SK-MEL-5 (cell line): Measurements from ENCODE around the gene YTHDC2. TPM values are rescaled to one million over a fixed set of nuclear protein-coding genes. Genes with fewer than 3 reads are reported as not detected.
A peak's percentile ranks its signal among the peaks of the same experiment; 100 is the strongest.

ENCODE experiments used
- DNase-seq: peaks from one replicate; pipeline ENCODE4 v3.0.0-alpha.2; 2016; ENCODE audit warnings: low read depth, low spot score
- in situ Hi-C: cut with HindIII; loops from 2 replicates; pipeline ENCODE4 v1.10.0; 2016; ENCODE audit warnings: low sequenced_read_pairs, high pct_unique_total_duplicates, low pct_unique_long_range_greater_than_20kb
- total RNA-seq: library from RNA; depleted of rRNA; stranded (reverse); fragments of >200 nt; shearing (Covaris generic); gene quantifications from 2 replicates; pipeline ENCODE4 v1.2.3, GENCODE V29; 2014

YTHDC2 gene
- total RNA-seq, 1 experiment from 2014 or later = 15.3 TPM

DNA sequence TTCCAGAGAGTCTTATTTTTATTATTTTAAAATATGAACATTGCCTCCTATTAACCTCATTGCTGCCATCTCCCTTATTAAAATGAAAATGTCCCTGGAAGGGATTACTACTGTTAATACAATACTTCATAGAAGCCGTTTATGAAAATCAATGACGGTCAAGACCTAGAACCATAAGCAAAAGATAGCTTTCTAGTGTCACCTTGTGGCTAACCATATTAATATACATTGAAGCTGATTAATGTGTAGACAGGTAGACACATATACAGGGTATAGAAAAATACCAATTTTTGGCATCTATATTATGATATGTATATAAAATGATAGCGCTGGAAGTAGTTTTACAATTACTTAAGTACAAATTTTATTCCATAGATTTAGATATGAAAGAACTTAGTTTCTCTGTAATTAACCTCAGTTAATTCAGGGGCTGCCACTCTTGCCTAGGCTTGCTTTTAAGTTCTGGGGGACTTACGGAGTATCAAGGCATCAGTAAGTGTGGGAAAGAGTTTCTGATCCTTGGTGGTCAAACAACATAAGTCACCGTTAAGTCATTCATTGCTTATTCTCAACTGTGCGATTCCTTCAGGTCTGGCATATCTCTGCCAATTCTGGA lies 2.5 kb upstream of the YTHDC2 start:
- peak; percentile 75 for DNase-seq
- in situ Hi-C loops = no loop called here

DNA sequence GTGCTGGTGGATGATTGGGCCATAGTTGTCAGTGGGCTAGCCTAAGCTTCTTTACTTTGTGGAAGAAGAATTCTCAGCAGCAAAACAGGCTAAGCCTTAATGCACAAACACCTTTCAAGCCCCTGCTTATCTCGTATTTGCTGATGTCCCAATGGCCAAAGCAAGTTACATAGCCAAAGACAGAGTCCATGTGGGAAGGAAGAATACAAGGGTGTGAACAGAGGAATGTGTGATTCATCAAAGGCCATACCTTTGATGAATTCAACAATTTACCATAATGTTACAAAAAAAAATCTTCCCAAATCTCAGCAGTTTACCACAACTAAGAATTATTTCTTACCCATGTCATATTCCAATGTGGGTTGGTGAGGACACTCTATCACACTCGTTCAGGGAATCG lies 1.2 kb upstream of the YTHDC2 start:
- no peak for DNase-seq
- in situ Hi-C loops = no loop called here

DNA sequence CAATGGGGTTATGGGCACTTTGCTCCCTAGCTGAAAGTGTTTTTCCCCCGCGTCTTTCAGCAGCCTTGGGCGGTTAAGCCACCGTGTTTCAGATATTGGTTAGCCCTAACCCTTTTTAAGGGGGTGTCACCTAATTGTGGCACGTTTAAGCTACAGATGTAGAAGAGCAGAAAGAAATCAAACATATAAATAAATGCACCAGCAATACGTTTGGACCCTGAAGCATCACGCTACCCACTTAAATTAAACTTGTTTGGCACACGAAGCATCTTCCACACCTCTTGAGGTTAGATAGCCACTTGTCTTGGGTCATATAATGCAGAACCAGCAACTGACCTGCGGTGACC lies 768 bp downstream of the YTHDC2 start:
- DNase-seq = no peak
- in situ Hi-C loops = no loop called here

DNA sequence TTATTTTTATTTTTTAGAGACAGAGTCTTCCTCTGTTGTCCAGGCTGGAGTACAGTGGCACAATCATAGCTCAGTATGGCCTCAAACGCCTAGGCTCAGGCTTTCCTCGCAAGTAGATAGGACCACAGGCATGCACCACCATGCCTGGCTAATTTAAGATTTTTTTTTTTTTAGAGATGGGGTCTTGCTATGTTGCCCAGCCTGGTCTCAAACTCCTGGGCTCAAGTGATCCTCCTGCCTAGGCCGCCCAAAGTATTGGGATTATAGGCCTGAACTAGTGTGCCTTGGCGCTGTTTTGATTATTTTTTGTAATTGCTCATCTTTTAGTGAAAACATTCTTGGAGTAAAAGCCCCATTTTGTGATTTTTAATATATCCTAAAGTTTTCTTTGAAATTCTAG lies 5.4 kb downstream of the YTHDC2 start:
- in situ Hi-C loops = no loop called here
- no peak for DNase-seq

DNA sequence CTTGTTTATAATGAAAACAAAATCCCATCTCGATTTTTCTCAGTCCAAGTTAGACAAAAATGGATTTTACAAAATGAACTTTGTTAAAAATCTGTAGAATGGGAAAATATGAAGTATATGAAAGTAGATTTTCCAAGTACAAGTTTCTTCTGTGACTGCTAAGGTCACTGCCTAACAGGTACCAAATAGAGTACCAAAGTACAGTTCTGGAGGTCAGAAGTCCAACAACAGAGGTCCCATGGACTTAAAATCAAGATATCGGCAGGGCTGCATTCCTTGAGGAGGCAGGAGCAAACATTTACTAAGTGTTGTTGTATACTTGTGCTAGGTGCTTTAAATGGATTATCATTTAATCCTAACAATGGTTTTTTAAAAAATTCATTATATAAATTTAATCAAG lies 5.9 kb downstream of the YTHDC2 start:
- no peak for DNase-seq
- in situ Hi-C loops = no loop called here

DNA sequence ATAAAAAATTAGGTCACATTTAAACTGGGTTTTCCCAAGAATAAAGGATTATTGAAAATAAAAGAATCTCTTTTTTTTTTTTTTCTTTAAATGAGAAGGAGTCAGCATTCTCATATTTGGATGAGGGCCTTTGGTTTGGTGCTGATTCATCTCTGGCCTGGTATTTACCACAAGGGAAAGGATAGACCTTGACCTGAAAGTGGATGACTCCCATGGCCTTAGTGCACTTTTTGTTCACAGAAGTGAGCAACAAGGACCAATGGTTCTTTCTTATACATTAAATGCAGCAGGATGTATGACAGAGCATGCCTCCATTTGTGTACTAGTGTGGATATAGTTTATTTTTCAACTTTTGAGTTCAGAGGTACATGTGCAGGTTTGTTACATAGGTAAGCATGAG lies 6.9 kb downstream of the YTHDC2 start:
- no peak for DNase-seq
- in situ Hi-C loops = no loop called here

DNA sequence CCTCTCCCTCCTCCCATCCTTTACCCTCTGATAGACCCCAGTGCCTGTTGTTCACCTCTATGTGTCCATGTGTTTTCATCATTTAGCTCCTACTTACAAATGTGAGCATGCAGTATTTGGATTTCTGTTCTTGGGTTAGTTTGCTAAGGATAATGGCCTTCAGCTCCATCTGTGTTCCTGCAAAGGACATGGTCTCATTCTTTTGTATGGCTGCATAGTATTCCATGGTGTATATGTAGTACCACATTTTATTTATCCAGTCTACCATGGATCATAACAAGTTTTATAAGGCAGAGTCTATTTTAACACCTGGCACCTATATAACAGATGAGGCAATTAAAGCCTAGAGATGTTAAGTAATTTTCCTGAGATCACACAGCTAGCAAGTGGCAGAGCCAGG lies 7.4 kb downstream of the YTHDC2 start:
- in situ Hi-C loops = no loop called here
- DNase-seq = no peak

DNA sequence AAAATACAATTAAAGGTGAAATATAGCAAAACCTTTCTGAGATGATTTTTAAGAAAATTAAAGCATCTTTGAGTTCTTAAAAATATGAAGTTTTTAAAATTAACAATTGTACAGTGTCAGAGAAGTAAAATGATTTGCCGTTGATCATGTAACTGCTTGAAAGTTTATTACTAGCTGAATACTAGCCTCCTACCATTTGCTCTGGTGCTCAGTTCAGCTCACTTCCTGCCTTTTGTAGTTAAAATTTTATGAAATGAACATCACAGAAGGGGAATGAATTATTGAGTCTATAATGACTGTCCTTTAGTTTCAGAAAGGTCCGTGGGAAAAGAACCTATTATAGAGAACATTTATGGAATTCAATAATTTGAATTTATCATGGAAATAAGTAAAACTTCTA lies 9.7 kb downstream of the YTHDC2 start:
- DNase-seq = no peak
- in situ Hi-C loops = no loop called here

DNA sequence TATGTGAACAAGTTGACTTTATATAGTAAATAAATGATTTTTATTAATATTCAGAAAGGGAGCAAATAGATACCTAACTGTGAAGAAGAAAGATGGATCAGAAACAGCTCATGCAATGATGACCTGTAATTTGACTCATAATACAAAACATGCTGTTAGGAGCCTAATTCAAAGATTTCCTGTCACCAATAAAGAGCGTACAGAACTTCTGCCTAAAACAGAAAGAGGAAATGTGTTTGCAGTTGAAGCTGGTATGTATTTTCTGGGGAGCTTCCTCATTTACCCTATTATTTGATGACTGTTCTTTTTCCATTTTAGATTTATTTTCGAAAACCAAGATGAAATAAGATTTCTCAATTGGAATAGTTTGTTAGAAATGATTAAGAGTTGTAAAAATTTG lies 11.4 kb downstream of the YTHDC2 start:
- DNase-seq = no peak
- in situ Hi-C loops = no loop called here

DNA sequence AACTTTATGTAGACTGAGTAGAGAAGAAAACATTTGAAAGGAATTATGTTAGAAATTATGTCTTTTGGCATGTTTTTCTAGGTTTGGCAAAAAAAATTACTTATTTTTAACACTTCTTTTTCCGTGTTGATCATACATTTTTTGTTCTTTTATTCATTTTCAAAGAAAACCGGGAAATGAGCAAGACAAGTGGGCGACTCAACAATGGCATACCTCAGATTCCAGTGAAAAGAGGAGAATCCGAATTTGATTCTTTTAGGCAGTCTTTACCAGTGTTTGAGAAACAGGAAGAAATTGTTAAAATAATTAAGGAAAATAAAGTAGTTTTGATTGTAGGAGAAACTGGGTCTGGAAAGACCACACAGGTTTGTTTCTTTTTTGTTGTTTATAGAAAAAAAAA lies 12.9 kb downstream of the YTHDC2 start:
- DNase-seq = no peak
- in situ Hi-C loops = no loop called here

DNA sequence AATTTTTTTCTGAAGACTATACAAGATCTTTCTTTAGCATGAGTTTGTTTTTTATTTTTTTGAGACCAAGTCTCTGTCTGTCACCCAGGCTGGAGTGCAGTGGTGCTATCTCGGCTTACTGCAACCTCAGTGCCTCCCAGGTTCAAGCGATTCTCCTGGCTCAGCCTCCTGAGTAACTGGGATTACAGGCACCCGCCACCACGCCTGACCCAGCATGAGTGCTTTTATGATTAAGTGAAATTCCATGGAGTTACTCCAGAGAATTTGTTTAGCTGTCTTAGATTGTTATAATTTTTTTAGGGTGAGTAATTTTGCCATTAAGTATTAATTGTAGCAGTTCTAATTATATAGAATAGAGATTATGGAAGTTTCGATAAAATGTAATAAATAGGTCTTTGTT lies 14.3 kb downstream of the YTHDC2 start:
- in situ Hi-C loops = no loop called here
- DNase-seq = no peak

DNA sequence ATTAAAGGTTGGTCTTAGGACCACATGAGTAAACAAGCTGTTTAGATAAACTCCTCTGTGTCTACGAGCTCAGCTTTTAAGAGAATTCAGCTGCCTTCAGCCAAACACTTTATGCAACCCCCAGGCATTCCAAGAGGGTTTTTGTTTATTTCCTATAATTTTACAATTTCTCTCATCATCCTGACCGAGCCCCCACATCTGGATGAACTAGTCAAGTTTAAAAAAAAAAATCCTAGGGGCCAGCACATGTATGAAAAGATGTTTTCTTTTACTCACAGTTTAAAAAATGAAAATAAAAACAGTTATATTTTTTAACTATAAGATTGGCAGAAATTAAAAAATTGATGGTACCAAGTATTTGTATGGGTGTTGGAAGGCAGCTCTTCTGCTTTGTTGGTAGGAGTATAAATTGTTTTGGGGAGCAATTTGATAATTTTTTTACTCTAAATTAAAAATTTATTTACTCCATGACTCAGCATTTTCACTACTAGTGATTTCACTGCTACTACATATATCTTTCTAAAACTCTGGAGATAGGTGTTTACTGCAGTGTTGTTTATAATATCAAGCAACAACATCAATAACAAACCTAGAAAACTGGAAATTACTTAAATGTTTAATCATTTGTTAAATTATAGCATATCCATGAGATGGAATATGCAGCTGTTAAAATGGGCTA lies 18.1 kb downstream of the YTHDC2 start:
- in situ Hi-C loops = no loop called here
- no peak for DNase-seq

DNA sequence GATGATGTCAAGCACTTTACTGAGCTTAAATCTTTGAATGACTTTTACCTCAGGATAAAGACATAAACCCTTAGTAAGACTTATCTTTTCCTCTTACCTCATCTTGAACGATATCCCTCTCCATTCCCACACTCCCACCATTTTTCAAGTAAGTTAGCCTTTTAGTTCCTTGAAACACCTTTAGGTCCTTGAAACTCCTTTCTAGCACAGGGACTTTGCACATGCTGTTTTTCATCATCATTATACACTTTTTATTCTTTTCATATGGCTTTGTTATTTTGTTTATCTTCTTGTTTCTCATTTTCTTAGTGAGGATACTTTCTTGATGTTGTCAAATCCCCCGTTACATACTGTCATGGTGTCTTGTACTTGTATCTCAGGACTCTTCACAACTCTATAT lies 24.8 kb downstream of the YTHDC2 start:
- in situ Hi-C loops = no loop called here
- no peak for DNase-seq

DNA sequence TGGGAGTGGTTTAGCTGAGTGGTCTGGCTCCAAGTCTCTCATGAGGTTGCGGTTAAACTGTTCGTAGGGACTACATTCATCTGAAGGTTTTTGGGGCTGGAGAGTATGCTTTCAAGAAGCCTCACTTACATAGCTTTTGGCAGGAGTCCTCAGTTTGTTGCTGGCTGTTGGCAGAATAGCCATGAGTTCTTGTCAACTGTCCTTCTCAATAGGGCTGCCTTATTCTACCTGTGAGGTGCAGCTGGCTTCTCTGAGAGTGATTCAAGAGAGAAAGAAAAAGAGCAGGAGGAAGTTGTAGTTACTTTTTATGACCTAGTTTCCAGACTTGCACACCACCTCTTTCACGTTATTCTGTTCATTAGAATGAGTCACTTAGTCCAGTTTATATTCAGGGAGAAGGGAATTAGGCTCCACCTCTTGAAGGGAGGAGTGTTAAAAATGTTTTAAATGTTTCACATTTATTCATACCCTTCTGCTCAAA lies 33.2 kb downstream of the YTHDC2 start:
- DNase-seq = no peak
- in situ Hi-C loops = no loop called here

DNA sequence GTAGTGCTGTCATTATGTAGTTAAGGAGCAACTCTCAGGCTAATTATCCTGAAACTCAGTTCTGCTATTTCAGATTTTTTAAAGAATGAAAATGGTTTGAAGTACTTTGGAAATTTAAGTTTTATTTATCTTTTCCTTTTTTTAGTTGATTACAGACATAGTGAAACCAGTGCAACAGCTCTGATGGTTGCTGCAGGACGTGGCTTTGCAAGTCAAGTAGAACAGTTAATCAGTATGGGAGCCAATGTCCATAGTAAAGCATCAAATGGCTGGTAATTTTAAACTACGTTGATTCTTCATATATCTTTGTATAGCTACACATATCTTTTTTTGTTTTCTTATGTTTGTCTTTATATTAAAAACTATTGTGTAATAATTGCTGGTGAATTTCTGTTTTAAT lies 34.9 kb downstream of the YTHDC2 start:
- DNase-seq = no peak
- in situ Hi-C loops = no loop called here

DNA sequence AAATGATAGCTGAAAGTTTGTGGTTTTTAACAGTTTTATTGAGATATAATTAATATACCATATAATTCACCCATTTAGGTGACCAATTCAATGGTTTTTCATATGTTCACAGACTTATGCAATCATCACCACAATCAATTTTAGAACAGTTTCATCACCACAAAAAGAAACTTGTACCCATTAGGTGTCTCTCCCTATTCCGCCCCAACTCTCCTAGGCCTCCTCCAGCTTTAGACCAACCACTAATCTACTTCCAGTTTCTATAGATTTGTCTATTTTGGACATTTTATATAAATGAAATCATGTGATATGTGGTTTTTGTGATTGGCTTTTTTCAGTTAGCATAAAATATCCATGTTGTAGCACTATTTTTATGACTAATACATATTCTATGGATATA lies 38.6 kb downstream of the YTHDC2 start:
- in situ Hi-C loops = no loop called here
- no peak for DNase-seq

DNA sequence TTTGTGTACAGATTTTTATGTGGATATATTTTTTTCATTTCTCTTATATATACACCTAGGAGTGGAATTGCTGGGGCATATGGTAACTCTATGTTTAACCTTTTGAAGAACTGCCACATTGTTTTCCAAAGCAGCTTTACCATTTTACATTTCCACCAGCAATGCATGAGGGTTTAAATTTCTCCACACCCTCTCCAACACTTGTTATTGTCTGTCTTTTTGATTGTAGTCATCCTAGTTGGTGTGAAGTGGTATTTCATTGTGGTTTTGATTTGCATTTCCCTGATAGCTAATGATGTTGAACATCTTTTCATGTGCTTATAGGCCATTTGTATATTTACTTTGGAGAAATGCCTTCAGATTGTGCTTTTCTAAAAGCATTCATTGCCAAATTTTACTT lies 39.1 kb downstream of the YTHDC2 start:
- in situ Hi-C loops = no loop called here
- no peak for DNase-seq

DNA sequence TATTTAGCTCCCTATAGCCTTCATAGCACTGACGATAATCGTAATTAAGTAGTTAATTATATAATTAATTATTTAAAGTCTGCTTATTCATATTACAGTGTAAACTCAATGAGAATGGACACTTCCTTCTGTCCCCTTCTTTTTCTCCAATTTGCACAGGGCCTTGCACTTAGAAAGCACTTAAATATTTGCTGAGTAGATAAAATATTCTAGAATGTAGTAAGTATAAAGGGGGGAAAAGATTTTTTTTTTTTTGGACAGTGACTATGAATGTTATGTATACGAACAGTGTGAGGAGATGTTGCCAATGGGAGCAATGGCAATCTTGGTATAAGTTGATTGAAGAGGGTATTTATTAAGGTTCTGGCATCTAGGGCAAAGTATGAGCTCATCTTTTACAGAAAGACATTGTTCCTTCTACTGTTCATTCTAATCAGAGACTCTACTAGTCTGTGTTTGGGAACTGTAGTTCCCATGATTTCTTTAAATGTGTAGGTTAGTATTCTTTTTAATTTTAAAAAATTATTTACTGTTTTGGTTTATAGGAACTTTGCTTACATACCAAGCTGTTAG lies 49.4 kb downstream of the YTHDC2 start:
- DNase-seq = no peak
- in situ Hi-C loops = no loop called here

DNA sequence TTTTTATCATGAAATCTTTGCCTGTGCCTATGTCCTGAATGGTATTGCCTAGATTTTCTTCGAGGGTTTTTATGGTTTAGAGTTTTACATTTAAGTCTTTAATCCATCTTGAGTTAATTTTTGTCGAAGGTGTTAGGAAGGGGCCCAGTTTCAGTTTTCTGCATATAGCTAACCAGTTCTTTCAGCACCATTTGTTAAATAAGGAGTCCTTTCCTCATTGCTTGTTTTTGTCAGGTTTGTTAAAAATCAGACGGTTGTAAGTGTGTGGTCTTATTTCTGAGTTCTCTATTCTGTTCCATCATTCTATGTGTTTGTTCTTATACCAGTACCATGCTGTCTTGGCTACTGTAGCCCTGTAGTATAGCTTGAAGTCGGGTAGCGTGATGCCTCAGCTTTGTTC lies 55.9 kb downstream of the YTHDC2 start:
- DNase-seq = no peak
- in situ Hi-C loops = no loop called here
